Body of pancreas (tissue), 4 donors: ENCODE measurements around the gene IL3RA.

Experiments used
- CTCF ChIP-seq, 7 experiments: fragments of 450-650 bp in 4 of 7; fragments of 200-600 bp in 3 of 7; sonication (generic) in 3 of 7; IDR thresholded peaks; one replicate each; pipeline ENCODE4 v1.5.1; 2016 to 2019; ENCODE audit warnings: antibody characterized with exemption in 7 of 7
- POLR2A ChIP-seq, 3 donors: fragments of 450-650 bp; IDR thresholded peaks; one replicate each; pipeline ENCODE4 v1.6.1; 2016; ENCODE audit warnings: antibody characterized with exemption in 3 of 3, mild to moderate bottlenecking in 2 of 3

GRCh38 chrX:1389993-1390285, 53.4 kb downstream of the IL3RA start:
- TF ChIP-seq CTCF (IDR thresholded peaks at IDR 0.05) (no peak), POLR2A (IDR thresholded peaks at IDR 0.05) (no peak)
